Naive thymus-derived CD4-positive, alpha-beta T cell (primary cell): Measurements from ENCODE around the gene SLC7A7. TPM values are rescaled to one million over a fixed set of nuclear protein-coding genes. Genes with fewer than 3 reads are reported as not detected.
A peak's percentile ranks its signal among the peaks of the same experiment; 100 is the strongest.

Source experiments
- ATAC-seq: fragments of 150-1000 bp; cut with Tn5 transposase; 2 replicates; pipeline ENCODE4 v1.10.0; 2021; ENCODE audit warnings: mild to moderate bottlenecking, moderate library complexity
- CTCF ChIA-PET: fragments of 350-600 bp; sonication (Branson Sonifier 250); formaldehyde crosslinking; loops from one replicate; lab custom pipeline; 2021; ENCODE audit warnings: antibody characterized with exemption; lab: Charles Lee
- POLR2A ChIA-PET: fragments of 350-600 bp; sonication (Branson Sonifier 250); formaldehyde crosslinking; loops from one replicate; lab custom pipeline; 2021; ENCODE audit warnings: antibody characterized with exemption, inconsistent platforms; lab: Charles Lee
- DNase-seq, 9 donors: peaks; one replicate each; pipeline versions ENCODE4 v3.0.0 to v3.0.0-alpha.2; 2020 to 2022; ENCODE audit warnings: mixed read lengths in 1 of 9
- H3K27ac ChIP-seq: one replicate; pipeline ENCODE4 v1.7.0; 2013; ENCODE audit warnings: mild to moderate bottlenecking, low read depth, low read length, moderate library complexity
- H3K27me3 ChIP-seq, 2 donors: one replicate each; pipeline ENCODE4 v1.7.0; 2013; ENCODE audit warnings: low read length in 2 of 2, mild to moderate bottlenecking in 2 of 2, moderate library complexity in 2 of 2; ENCODE audit not compliant: control insufficient read depth in 2 of 2, insufficient read depth in 2 of 2
- H3K36me3 ChIP-seq, 3 experiments: 1 replicate in 2 of 3; 2 replicates in 1 of 3; pipeline ENCODE4 v1.7.0; 2013; ENCODE audit warnings: low read length in 3 of 3, mild to moderate bottlenecking in 3 of 3, moderate library complexity in 1 of 3; ENCODE audit not compliant: insufficient read depth in 3 of 3, control insufficient read depth in 2 of 3
- H3K4me1 ChIP-seq, 2 donors: one replicate each; pipeline ENCODE4 v1.7.0; 2013; ENCODE audit warnings: low read length in 2 of 2, mild to moderate bottlenecking in 2 of 2, moderate library complexity in 1 of 2; ENCODE audit not compliant: control insufficient read depth in 2 of 2, insufficient read depth in 2 of 2
- H3K4me3 ChIP-seq: 2 replicates; pipeline ENCODE4 v1.7.0; 2013; ENCODE audit warnings: mild to moderate bottlenecking, low read length
- H3K9me3 ChIP-seq, 3 experiments: 1 replicate in 2 of 3; 2 replicates in 1 of 3; pipeline ENCODE4 v1.7.0; 2013; ENCODE audit warnings: low read length in 3 of 3; ENCODE audit not compliant: control insufficient read depth in 2 of 3
- H3K27ac Mint-ChIP-seq, 9 donors: one replicate each; pipeline ENCODE4 v1.8.0; 2020 to 2022; ENCODE audit warnings: mixed read lengths in 9 of 9, mild to moderate bottlenecking in 8 of 9, moderate library complexity in 5 of 9, inconsistent platforms in 2 of 9
- H3K27me3 Mint-ChIP-seq, 5 donors: one replicate each; pipeline ENCODE4 v1.8.0; 2021 to 2022; ENCODE audit warnings: mixed read lengths in 5 of 5, mild to moderate bottlenecking in 1 of 5
- H3K36me3 Mint-ChIP-seq, 5 donors: one replicate each; pipeline ENCODE4 v1.8.0; 2020 to 2022; ENCODE audit warnings: mixed read lengths in 5 of 5, mild to moderate bottlenecking in 3 of 5, inconsistent platforms in 1 of 5
- H3K4me1 Mint-ChIP-seq, 7 donors: one replicate each; pipeline ENCODE4 v1.8.0; 2020 to 2022; ENCODE audit warnings: mixed read lengths in 7 of 7, mild to moderate bottlenecking in 3 of 7, inconsistent platforms in 1 of 7
- H3K4me3 Mint-ChIP-seq, 10 donors: one replicate each; pipeline ENCODE4 v1.8.0; 2020 to 2022; ENCODE audit warnings: mild to moderate bottlenecking in 10 of 10, mixed read lengths in 10 of 10, moderate library complexity in 6 of 10, inconsistent platforms in 2 of 10
- H3K9me3 Mint-ChIP-seq, 11 donors: one replicate each; pipeline ENCODE4 v1.8.0; 2020 to 2022; ENCODE audit warnings: mixed read lengths in 11 of 11, mild to moderate bottlenecking in 4 of 11, inconsistent platforms in 1 of 11, moderate library complexity in 1 of 11
- intact Hi-C, 2 donors: fragments of 100-400 bp; cut with micrococcal nuclease; formaldehyde crosslinking; loops; one replicate each; pipeline ENCODE4 v1.15.1; 2023
- polyA plus RNA-seq, 2 donors: library from polyadenylated mRNA; unstranded; fragments of 300-500 nt; fragmentation: Illumina TruSeq; gene quantifications; one replicate each; pipeline ENCODE4 v1.2.3, GENCODE V29; 2021
- total RNA-seq, 6 experiments: library from RNA in 5 of 6; stranded (reverse) in 5 of 6; gene quantifications; 1 replicate in 5 of 6; 2 replicates in 1 of 6; pipeline ENCODE4 v1.2.3 and lab custom pipeline; 2021 to 2026

SLC7A7 gene
- total and polyA plus RNA-seq, 7 experiments from 2014 or later = 1.1 to 71.1 (median 1.8) TPM

- ChIA-PET POLR2A (no interaction called here), CTCF (no interaction called here)
- Histone ChIP-seq H3K27ac (no peak overlapping the region), H3K36me3 (no peaks in the 10 kb centered on the region), H3K9me3 (no peaks in the 10 kb centered on the region), H3K4me3 (no peak overlapping the region), H3K4me1 (peaks cover 0 to 9% of the 10 kb centered on the region in 2 donors), H3K27me3 (no peaks in the 10 kb centered on the region)
- no peak overlapping the region for H3K27ac Mint-ChIP-seq
- peaks cover 0 to 3% (median 0%) of the 10 kb centered on the region in 5 donors for H3K36me3 Mint-ChIP-seq
- DNase-seq (no peak), ATAC-seq (no peak)
- H3K4me1 Mint-ChIP-seq = peaks cover 3 to 15% (median 6%) of the 10 kb centered on the region in 7 donors
- no peaks in the 10 kb centered on the region for H3K9me3 Mint-ChIP-seq
- peaks cover 5 to 33% (median 11%) of the 10 kb centered on the region in 5 donors for H3K27me3 Mint-ChIP-seq
- no peak overlapping the region for H3K4me3 Mint-ChIP-seq
- intact Hi-C loops = no loop called here
Measured at GRCh38 chr14:22841769-22842168, 26.5 kb upstream of the SLC7A7 start.

GRCh38 chr14:22841311-22841710 is 26.1 kb upstream of the SLC7A7 start:
- no peaks in the 10 kb centered on the region for H3K9me3 ChIP-seq
- no peak for ATAC-seq
- H3K4me1 ChIP-seq = peaks cover 0 to 13% of the 10 kb centered on the region in 2 donors
- no peak overlapping the region for H3K27ac Mint-ChIP-seq
- DNase-seq = no peak
- H3K36me3 ChIP-seq = no peaks in the 10 kb centered on the region
- peaks cover 4 to 17% (median 8%) of the 10 kb centered on the region in 7 donors for H3K4me1 Mint-ChIP-seq
- H3K27ac ChIP-seq = no peak overlapping the region
- H3K27me3 ChIP-seq = no peaks in the 10 kb centered on the region
- no peak overlapping the region for H3K4me3 Mint-ChIP-seq
- no peak overlapping the region for H3K4me3 ChIP-seq
- H3K27me3 Mint-ChIP-seq = peaks cover 2 to 31% (median 9%) of the 10 kb centered on the region in 5 donors
- intact Hi-C loops = no loop called here
- peaks cover 0 to 4% (median 0%) of the 10 kb centered on the region in 5 donors for H3K36me3 Mint-ChIP-seq
- POLR2A ChIA-PET = interaction anchor here (0.6 to 0.7 kb wide), 2 partner anchors 147 to 982 kb away, joined by 3 read pairs; no protein-coding TSS in a partner anchor
- CTCF ChIA-PET = interaction anchor here (0.9 to 1.1 kb wide), 2 partner anchors 11 to 18 kb away, joined by 4 read pairs; no protein-coding TSS in a partner anchor
- no peaks in the 10 kb centered on the region for H3K9me3 Mint-ChIP-seq

GRCh38 chr14:22839159-22839779 is 24.0 kb upstream of the SLC7A7 start:
- ChIA-PET CTCF (interaction anchor here (0.5 to 2.1 kb wide), 7 partner anchors 9 to 61 kb away, joined by 3 to 6 read pairs (median 4); no protein-coding TSS in a partner anchor), POLR2A (interaction anchor here (0.9 to 1.5 kb wide), 2 partner anchors 9 to 27 kb away, joined by 3 to 9 read pairs; no protein-coding TSS in a partner anchor)
- Mint-ChIP-seq H3K4me1 (peaks cover 5 to 29% (median 17%) of the 10 kb centered on the region in 7 donors), H3K36me3 (peaks cover 0 to 16% (median 0%) of the 10 kb centered on the region in 5 donors), H3K27me3 (peaks cover 0 to 33% (median 9%) of the 10 kb centered on the region in 5 donors), H3K27ac (peak overlapping the region in 2 of 9 donors; percentile 51 to 53), H3K9me3 (no peaks in the 10 kb centered on the region), H3K4me3 (peak overlapping the region in 6 of 10 donors; percentile 1 to 90 (median 40))
- intact Hi-C loops = no loop called here
- Histone ChIP-seq H3K27me3 (no peaks in the 10 kb centered on the region), H3K36me3 (peaks cover 0 to 16% (median under 1%) of the 10 kb centered on the region in 3 experiments), H3K4me1 (peaks cover 0 to 13% of the 10 kb centered on the region in 2 donors), H3K9me3 (no peaks in the 10 kb centered on the region), H3K27ac (no peak overlapping the region), H3K4me3 (no peak overlapping the region)
- ATAC-seq = no peak
- DNase-seq = no peak

GRCh38 chr14:22838631-22839041 is 23.4 kb upstream of the SLC7A7 start:
- POLR2A ChIA-PET = interaction anchor here (1.5 kb wide), 1 partner anchor 8 kb away, joined by 3 read pairs; no protein-coding TSS in a partner anchor

GRCh38 chr14:22837750-22838538 is 22.7 kb upstream of the SLC7A7 start:
- DNase-seq (no peak), ATAC-seq (no peak)
- peak overlapping the region in 9 of 10 donors; percentile 54 to 92 (median 85) for H3K4me3 Mint-ChIP-seq
- peaks cover 0 to 19% (median 0%) of the 10 kb centered on the region in 5 donors for H3K36me3 Mint-ChIP-seq
- intact Hi-C loops = loop anchor here in 1 of 2 donors (1.0 kb wide), 2 partner anchors 9 to 15 kb away; partner anchors contain the start of gene MRPL52
- peaks cover 0 to 13% of the 10 kb centered on the region in 2 donors for H3K4me1 ChIP-seq
- POLR2A ChIA-PET = interaction anchor here (0.6 to 1.7 kb wide), 7 partner anchors 10 to 178 kb away, joined by 3 to 4 read pairs (median 3); no protein-coding TSS in a partner anchor
- H3K4me3 ChIP-seq = peak overlapping the region; percentile 56
- H3K27me3 ChIP-seq = no peaks in the 10 kb centered on the region
- peaks cover 4 to 28% (median 5%) of the 10 kb centered on the region in 3 experiments for H3K36me3 ChIP-seq
- H3K9me3 Mint-ChIP-seq = no peaks in the 10 kb centered on the region
- no peak overlapping the region for H3K27ac ChIP-seq
- CTCF ChIA-PET = interaction anchor here (0.9 to 2.1 kb wide), 4 partner anchors 15 to 63 kb away, joined by 3 to 6 read pairs (median 4); no protein-coding TSS in a partner anchor
- H3K9me3 ChIP-seq = no peaks in the 10 kb centered on the region
- peak overlapping the region in 4 of 9 donors; percentile 10 to 84 (median 68) for H3K27ac Mint-ChIP-seq
- peaks cover 5 to 29% (median 17%) of the 10 kb centered on the region in 7 donors for H3K4me1 Mint-ChIP-seq
- H3K27me3 Mint-ChIP-seq = peaks cover 0 to 31% (median 9%) of the 10 kb centered on the region in 5 donors

More at GRCh38 chr14:22838631-22839041, 23.4 kb upstream of the SLC7A7 start:
- CTCF ChIA-PET = interaction anchor here (0.5 to 2.1 kb wide), 5 partner anchors 8 to 62 kb away, joined by 3 to 6 read pairs (median 4); no protein-coding TSS in a partner anchor
- H3K27ac ChIP-seq = no peak overlapping the region
- ATAC-seq = no peak
- intact Hi-C loops = no loop called here
- Mint-ChIP-seq H3K27me3 (peaks cover 0 to 33% (median 9%) of the 10 kb centered on the region in 5 donors), H3K4me1 (peaks cover 5 to 29% (median 17%) of the 10 kb centered on the region in 7 donors), H3K9me3 (no peaks in the 10 kb centered on the region), H3K27ac (peak overlapping the region in 1 of 9 donors; percentile 51), H3K4me3 (peak overlapping the region in 6 of 10 donors; percentile 1 to 90 (median 40)), H3K36me3 (peaks cover 0 to 17% (median 0%) of the 10 kb centered on the region in 5 donors)
- peaks cover 0 to 13% of the 10 kb centered on the region in 2 donors for H3K4me1 ChIP-seq
- no peaks in the 10 kb centered on the region for H3K9me3 ChIP-seq
- no peaks in the 10 kb centered on the region for H3K27me3 ChIP-seq
- peaks cover 4 to 23% (median 5%) of the 10 kb centered on the region in 3 experiments for H3K36me3 ChIP-seq
- no peak overlapping the region for H3K4me3 ChIP-seq
- no peak for DNase-seq
